KMS-11 (cell line): ENCODE data around the gene TRMT11.

Experiments
- H2AFZ ChIP-seq: fragments of 200-600 bp; sonication (generic); 2 replicates; pipeline ENCODE4 v1.6.1; 2016; ENCODE audit warnings: antibody characterized with exemption, mixed run types, low read depth
- H3K27ac ChIP-seq: fragments of 200-600 bp; sonication (generic); 2 replicates; pipeline ENCODE4 v1.6.1; 2016; ENCODE audit warnings: mild to moderate bottlenecking, mixed run types
- H3K27me3 ChIP-seq: fragments of 200-600 bp; sonication (generic); 2 replicates; pipeline ENCODE4 v1.6.1; 2017; ENCODE audit warnings: mild to moderate bottlenecking, low read depth, mixed run types, moderate library complexity; ENCODE audit not compliant: insufficient read depth
- H3K36me3 ChIP-seq: fragments of 200-600 bp; sonication (generic); 2 replicates; pipeline ENCODE4 v1.6.1; 2017; ENCODE audit warnings: mild to moderate bottlenecking, mixed run types; ENCODE audit not compliant: insufficient read depth
- H3K4me1 ChIP-seq: fragments of 200-600 bp; sonication (generic); 2 replicates; pipeline ENCODE4 v1.6.1; 2016; ENCODE audit warnings: mild to moderate bottlenecking, low read depth, mixed run types; ENCODE audit not compliant: poor library complexity, severe bottlenecking
- H3K4me2 ChIP-seq: fragments of 200-600 bp; sonication (generic); 2 replicates; pipeline ENCODE4 v1.7.0; 2016; ENCODE audit warnings: mild to moderate bottlenecking, mixed run types
- H3K4me3 ChIP-seq: fragments of 200-600 bp; sonication (generic); IDR thresholded peaks from 2 replicates; pipeline ENCODE4 v1.6.1; 2017; ENCODE audit warnings: low read depth, low read length, mixed read lengths; ENCODE audit not compliant: insufficient read depth
- H3K79me2 ChIP-seq: fragments of 200-600 bp; sonication (generic); 2 replicates; pipeline ENCODE4 v1.6.1; 2016; ENCODE audit warnings: low read depth, mixed run types; ENCODE audit not compliant: insufficient read depth
- H3K9ac ChIP-seq: fragments of 200-600 bp; sonication (generic); 2 replicates; pipeline ENCODE4 v1.6.1; 2016; ENCODE audit warnings: mild to moderate bottlenecking, mixed run types
- H4K20me1 ChIP-seq: fragments of 200-600 bp; sonication (generic); 2 replicates; pipeline ENCODE4 v1.6.1; 2016; ENCODE audit warnings: mild to moderate bottlenecking, mixed run types; ENCODE audit not compliant: insufficient read depth
- CTCF ChIP-seq: fragments of 200-600 bp; sonication (generic); conservative IDR thresholded peaks from 2 replicates; pipeline ENCODE4 v1.6.1; 2017; ENCODE audit warnings: low read depth, mild to moderate bottlenecking, antibody characterized with exemption, low read length, moderate library complexity, mixed read lengths

TRMT11 gene

GRCh38 chr6:126072834-126073233 is 86.5 kb downstream of the TRMT11 start:
- Histone ChIP-seq H3K79me2 (no peaks in the 10 kb centered on the region), H3K27me3 (no peaks in the 10 kb centered on the region), H4K20me1 (no peaks in the 10 kb centered on the region), H2AFZ (no peak overlapping the region), H3K4me2 (no peak overlapping the region), H3K4me3 (no peak overlapping the region), H3K27ac (no peak overlapping the region), H3K4me1 (no peaks in the 10 kb centered on the region), H3K36me3 (no peaks in the 10 kb centered on the region), H3K9ac (no peak overlapping the region)
- TF ChIP-seq CTCF, result no peak

- no peaks in the 10 kb centered on the region for H3K27me3 ChIP-seq
- H3K27ac ChIP-seq, result no peak overlapping the region
- no peak overlapping the region for H3K4me2 ChIP-seq
- no peak overlapping the region for H3K4me3 ChIP-seq
- TF ChIP-seq CTCF, result no peak
- H3K4me1 ChIP-seq, result no peaks in the 10 kb centered on the region
- H4K20me1 ChIP-seq, result no peaks in the 10 kb centered on the region
- H2AFZ ChIP-seq, result no peak overlapping the region
- H3K79me2 ChIP-seq, result no peaks in the 10 kb centered on the region
- no peak overlapping the region for H3K9ac ChIP-seq
- H3K36me3 ChIP-seq, result no peaks in the 10 kb centered on the region
Measured at GRCh38 chr6:126075335-126076071, 89.2 kb downstream of the TRMT11 start.

GRCh38 chr6:126076992-126077664 is 90.8 kb downstream of the TRMT11 start:
- Histone ChIP-seq H3K4me3 (no peak overlapping the region), H3K4me2 (no peak overlapping the region), H3K79me2 (no peaks in the 10 kb centered on the region), H3K4me1 (no peaks in the 10 kb centered on the region), H3K9ac (no peak overlapping the region), H3K36me3 (no peaks in the 10 kb centered on the region), H2AFZ (no peak overlapping the region), H3K27ac (no peak overlapping the region), H3K27me3 (no peaks in the 10 kb centered on the region), H4K20me1 (no peaks in the 10 kb centered on the region)
- no peak for TF ChIP-seq CTCF

- H3K36me3 ChIP-seq, result no peaks in the 10 kb centered on the region
- no peak overlapping the region for H3K9ac ChIP-seq
- no peak overlapping the region for H3K27ac ChIP-seq
- H3K4me3 ChIP-seq, result no peak overlapping the region
- no peak overlapping the region for H2AFZ ChIP-seq
- no peaks in the 10 kb centered on the region for H3K79me2 ChIP-seq
- TF ChIP-seq CTCF, result no peak
- no peaks in the 10 kb centered on the region for H3K27me3 ChIP-seq
- H4K20me1 ChIP-seq, result no peaks in the 10 kb centered on the region
- H3K4me1 ChIP-seq, result no peaks in the 10 kb centered on the region
- H3K4me2 ChIP-seq, result no peak overlapping the region
Measured at GRCh38 chr6:126077810-126078776, 91.8 kb downstream of the TRMT11 start.
